B cell (primary cell): ENCODE data around the gene ARHGEF19.

Source experiments
- EZH2 ChIP-seq: IDR thresholded peaks from 2 replicates; pipeline ENCODE4 v1.6.1; 2012; ENCODE audit warnings: borderline replicate concordance, low read depth, mild to moderate bottlenecking, moderate library complexity, low read length; ENCODE audit not compliant: insufficient read depth, poor library complexity, severe bottlenecking
- TF ChIP-seq, protein P1 (sequence below): fragments of 200-600 bp; IDR thresholded peaks from one replicate; pipeline ENCODE4 v1.8.0; 2022; ENCODE audit warnings: antibody characterized with exemption, mild to moderate bottlenecking

DNA sequence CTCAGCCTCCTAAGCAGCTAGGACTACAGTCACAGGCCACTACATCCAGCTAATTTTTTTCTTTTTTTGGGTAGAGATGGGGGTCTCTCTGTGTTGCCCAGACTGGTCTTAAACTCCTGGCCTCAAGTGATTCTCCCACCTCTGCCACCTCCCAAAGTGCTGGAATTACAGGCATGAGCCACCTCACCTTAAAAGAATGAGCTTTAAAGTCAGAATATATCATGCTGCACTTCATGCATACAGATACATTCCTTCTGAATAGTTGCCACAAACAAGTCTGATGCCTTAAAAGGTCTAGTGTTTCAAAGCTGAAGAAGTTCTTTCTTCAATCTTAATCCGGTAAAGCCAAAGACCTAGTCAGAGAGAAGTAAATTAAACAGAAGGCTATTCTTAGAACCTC, 48.4 kb upstream of the ARHGEF19 start:
- no peak for TF ChIP-seq EZH2
- TF ChIP-seq, protein P1, sequence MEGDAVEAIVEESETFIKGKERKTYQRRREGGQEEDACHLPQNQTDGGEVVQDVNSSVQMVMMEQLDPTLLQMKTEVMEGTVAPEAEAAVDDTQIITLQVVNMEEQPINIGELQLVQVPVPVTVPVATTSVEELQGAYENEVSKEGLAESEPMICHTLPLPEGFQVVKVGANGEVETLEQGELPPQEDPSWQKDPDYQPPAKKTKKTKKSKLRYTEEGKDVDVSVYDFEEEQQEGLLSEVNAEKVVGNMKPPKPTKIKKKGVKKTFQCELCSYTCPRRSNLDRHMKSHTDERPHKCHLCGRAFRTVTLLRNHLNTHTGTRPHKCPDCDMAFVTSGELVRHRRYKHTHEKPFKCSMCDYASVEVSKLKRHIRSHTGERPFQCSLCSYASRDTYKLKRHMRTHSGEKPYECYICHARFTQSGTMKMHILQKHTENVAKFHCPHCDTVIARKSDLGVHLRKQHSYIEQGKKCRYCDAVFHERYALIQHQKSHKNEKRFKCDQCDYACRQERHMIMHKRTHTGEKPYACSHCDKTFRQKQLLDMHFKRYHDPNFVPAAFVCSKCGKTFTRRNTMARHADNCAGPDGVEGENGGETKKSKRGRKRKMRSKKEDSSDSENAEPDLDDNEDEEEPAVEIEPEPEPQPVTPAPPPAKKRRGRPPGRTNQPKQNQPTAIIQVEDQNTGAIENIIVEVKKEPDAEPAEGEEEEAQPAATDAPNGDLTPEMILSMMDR: no peak
